Small intestine (tissue), 7 donors: ENCODE measurements around the gene SCAF8. TPM values are rescaled to one million over a fixed set of nuclear protein-coding genes. Genes with fewer than 3 reads are reported as not detected.

Experiments used
- DNase-seq, 2 donors: peaks; one replicate each; pipeline versions ENCODE4 v3.0.0 to v3.0.0-alpha.2; 2013
- FAIRE-seq: peaks from 2 replicates; lab custom pipeline; 2012; peaks lifted over from hg19 to GRCh38; lab: Jason Lieb, UNC
- H3K27ac ChIP-seq, 3 donors: one replicate each; pipeline ENCODE4 v1.5.1; 2013; ENCODE audit warnings: low read length in 2 of 3, mild to moderate bottlenecking in 2 of 3, control low read depth in 1 of 3, inconsistent platforms in 1 of 3, low read depth in 1 of 3, moderate library complexity in 1 of 3
- H3K27me3 ChIP-seq, 3 donors: one replicate each; pipeline ENCODE4 v1.6.1; 2013; ENCODE audit warnings: low read length in 3 of 3, inconsistent platforms in 1 of 3; ENCODE audit not compliant: control insufficient read depth in 3 of 3, insufficient read depth in 3 of 3
- H3K36me3 ChIP-seq, 3 donors: one replicate each; pipeline ENCODE4 v1.6.1; 2013; ENCODE audit warnings: low read length in 3 of 3, inconsistent platforms in 1 of 3, low read depth in 1 of 3, mild to moderate bottlenecking in 1 of 3, moderate library complexity in 1 of 3; ENCODE audit not compliant: control insufficient read depth in 3 of 3, insufficient read depth in 2 of 3
- H3K4me1 ChIP-seq, 3 donors: one replicate each; pipeline ENCODE4 v1.6.1; 2013; ENCODE audit warnings: low read length in 2 of 3, inconsistent platforms in 1 of 3, low read depth in 1 of 3, mild to moderate bottlenecking in 1 of 3, moderate library complexity in 1 of 3; ENCODE audit not compliant: control insufficient read depth in 3 of 3, insufficient read depth in 2 of 3
- H3K4me3 ChIP-seq, 3 donors: one replicate each; pipeline ENCODE4 v1.5.1; 2013; ENCODE audit warnings: low read length in 3 of 3, control low read depth in 1 of 3, inconsistent platforms in 1 of 3, low read depth in 1 of 3, mild to moderate bottlenecking in 1 of 3, moderate library complexity in 1 of 3
- H3K9me3 ChIP-seq, 2 donors: one replicate each; pipeline ENCODE4 v1.6.1; 2013; ENCODE audit warnings: low read depth in 1 of 2, low read length in 1 of 2; ENCODE audit not compliant: control insufficient read depth in 2 of 2, insufficient read depth in 1 of 2
- WGBS, 3 donors: extraction: QIAGEN DNeasy Blood & Tissue Kit; methylation state at CpG; one replicate each; pipeline ENCODE4 v1.1.7; 2013; 5-methylcytosine and 5-hydroxymethylcytosine counted together
- polyA plus RNA-seq, 4 donors: library from polyadenylated mRNA; stranded (reverse) in 3 of 4; unstranded in 1 of 4; fragments of 200-250 nt in 3 of 4; fragments of 120-200 nt in 1 of 4; gene quantifications; one replicate each; pipeline versions ENCODE4 v1.2.1 to v1.2.3, GENCODE V29; 2013
- donor health status: healthy with polysubstance abuse.
- donor health status: control.
- donor health status: control.
- donor health status: Bipolar disorder and iron deficiency.
- donor health status: healthy.

SCAF8 gene
- polyA plus RNA-seq, 4 donors, result 6.8 to 36.2 (median 10.1) TPM

DNA sequence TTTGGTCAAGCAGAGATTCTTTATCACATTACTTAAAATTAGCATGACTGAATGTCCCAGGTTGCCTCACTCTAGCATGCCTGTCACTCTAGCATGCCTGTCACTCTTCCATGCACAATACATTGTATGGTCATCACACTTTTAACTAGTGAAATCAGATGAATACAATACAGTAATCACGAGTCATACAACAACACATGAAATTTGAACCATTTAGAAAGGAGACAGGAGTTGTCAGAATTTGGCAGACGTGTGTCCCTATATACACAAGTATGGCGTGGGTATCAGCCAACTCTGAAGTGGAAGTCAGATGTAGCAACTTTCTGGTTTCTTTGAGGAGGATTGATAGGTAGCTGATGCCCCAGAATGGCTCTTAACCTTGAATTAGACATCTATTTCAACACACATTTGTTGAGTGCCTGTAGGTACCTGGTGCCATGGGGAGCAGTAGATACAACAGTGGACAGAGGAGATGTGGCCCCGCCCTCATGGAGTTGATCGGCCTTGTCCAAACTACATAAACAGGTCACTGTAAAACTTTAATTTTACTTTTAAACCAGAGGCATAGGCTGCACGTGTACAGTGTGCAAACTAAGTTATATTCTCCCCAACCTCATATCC lies 145.8 kb downstream of the SCAF8 start:
- FAIRE-seq (no peak), DNase-seq (no peak)
- H3K4me3 ChIP-seq, result no peak overlapping the region
- H3K4me1 ChIP-seq, result peaks cover 0 to 11% (median 3%) of the 10 kb centered on the region in 3 donors
- no peaks in the 10 kb centered on the region for H3K9me3 ChIP-seq
- H3K27me3 ChIP-seq, result no peaks in the 10 kb centered on the region
- H3K36me3 ChIP-seq, result peaks cover 0 to 5% (median 0%) of the 10 kb centered on the region in 3 donors
- 88 to 94% (median 92%) methylated on average over 6 of the region's 6 CpGs for WGBS, 3 donors
- no peak overlapping the region for H3K27ac ChIP-seq

DNA sequence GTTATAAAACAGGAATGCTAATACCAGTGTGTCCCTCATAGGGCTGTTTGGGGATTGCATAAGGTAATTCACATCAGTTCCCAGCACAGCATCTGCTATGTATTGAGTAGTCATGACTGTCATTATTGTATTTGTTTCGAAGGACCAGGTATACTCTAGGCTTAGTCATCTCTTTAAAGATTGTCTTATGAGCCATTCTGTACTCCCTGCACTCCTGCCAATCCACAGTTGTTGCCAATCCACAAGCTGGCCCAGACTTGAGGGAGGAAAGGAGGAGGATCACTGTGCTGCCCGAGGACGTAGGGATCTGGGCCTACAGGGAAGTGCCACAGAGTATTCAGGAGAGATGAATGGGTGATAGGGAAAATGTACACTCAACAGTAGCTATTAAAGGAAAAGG lies 148.9 kb downstream of the SCAF8 start:
- H3K27ac ChIP-seq, result no peak overlapping the region
- H3K36me3 ChIP-seq, result peaks cover 0 to 5% (median 2%) of the 10 kb centered on the region in 3 donors
- no peaks in the 10 kb centered on the region for H3K4me1 ChIP-seq
- 84 to 93% (median 92%) methylated on average over 3 of the region's 3 CpGs for WGBS, 3 donors
- H3K27me3 ChIP-seq, result no peaks in the 10 kb centered on the region
- no peak overlapping the region for H3K4me3 ChIP-seq
- DNase-seq (no peak), FAIRE-seq (no peak)
- H3K9me3 ChIP-seq, result no peaks in the 10 kb centered on the region

Other genes starting within 250 kb of the SCAF8 start
- 10 to 100 TPM; 10.6 to 34.6 (median 11.6) TPM for gene CNKSR3, start 222.7 kb upstream of the SCAF8 start, polyA plus RNA-seq